Glutamatergic neuron (in vitro differentiated cells): ENCODE measurements around the gene NEURL4. TPM values are rescaled to one million over a fixed set of nuclear protein-coding genes. Genes with fewer than 3 reads are reported as not detected.
A peak's percentile ranks its signal among the peaks of the same experiment; 100 is the strongest.

Experiments
- DNase-seq: peaks from one replicate; pipeline ENCODE4 v3.0.0; 2022
- H3K27ac Mint-ChIP-seq: one replicate; pipeline ENCODE4 v1.8.0; 2020; ENCODE audit warnings: mild to moderate bottlenecking, mixed read lengths, inconsistent platforms; ENCODE audit not compliant: unreplicated experiment
- H3K27me3 Mint-ChIP-seq: one replicate; pipeline ENCODE4 v1.8.0; 2020; ENCODE audit warnings: mild to moderate bottlenecking, moderate library complexity, mixed read lengths, inconsistent platforms; ENCODE audit not compliant: unreplicated experiment
- H3K36me3 Mint-ChIP-seq: one replicate; pipeline ENCODE4 v1.8.0; 2020; ENCODE audit warnings: mild to moderate bottlenecking, mixed read lengths, inconsistent platforms; ENCODE audit not compliant: unreplicated experiment
- H3K4me1 Mint-ChIP-seq: one replicate; pipeline ENCODE4 v1.8.0; 2020; ENCODE audit warnings: mild to moderate bottlenecking, low read depth, mixed read lengths, inconsistent platforms; ENCODE audit not compliant: unreplicated experiment
- H3K4me3 Mint-ChIP-seq: one replicate; pipeline ENCODE4 v1.8.0; 2020; ENCODE audit warnings: mild to moderate bottlenecking, mixed read lengths, inconsistent platforms; ENCODE audit not compliant: unreplicated experiment
- H3K9me3 Mint-ChIP-seq: one replicate; pipeline ENCODE4 v1.8.0; 2020; ENCODE audit warnings: mild to moderate bottlenecking, moderate library complexity, mixed read lengths, inconsistent platforms; ENCODE audit not compliant: unreplicated experiment
- total RNA-seq: library from RNA; stranded (reverse); fragmentation: NEBNext Ultra II Directional; extraction: Animal tissue kit (Norgen Biotek cat#: 25700); gene quantifications from one replicate; pipeline ENCODE4 v1.2.1, GENCODE V29; 2021; ENCODE audit not compliant: unreplicated experiment
- TF ChIP-seq, protein P1 (sequence below): fragments of 200-600 bp; sonication (generic); IDR thresholded peaks from one replicate; pipeline ENCODE4 v1.5.0; 2021; ENCODE audit not compliant: partially characterized antibody, unreplicated experiment

NEURL4 gene
- total RNA-seq, 1 donor from 2014 or later: 97.6 TPM

DNA sequence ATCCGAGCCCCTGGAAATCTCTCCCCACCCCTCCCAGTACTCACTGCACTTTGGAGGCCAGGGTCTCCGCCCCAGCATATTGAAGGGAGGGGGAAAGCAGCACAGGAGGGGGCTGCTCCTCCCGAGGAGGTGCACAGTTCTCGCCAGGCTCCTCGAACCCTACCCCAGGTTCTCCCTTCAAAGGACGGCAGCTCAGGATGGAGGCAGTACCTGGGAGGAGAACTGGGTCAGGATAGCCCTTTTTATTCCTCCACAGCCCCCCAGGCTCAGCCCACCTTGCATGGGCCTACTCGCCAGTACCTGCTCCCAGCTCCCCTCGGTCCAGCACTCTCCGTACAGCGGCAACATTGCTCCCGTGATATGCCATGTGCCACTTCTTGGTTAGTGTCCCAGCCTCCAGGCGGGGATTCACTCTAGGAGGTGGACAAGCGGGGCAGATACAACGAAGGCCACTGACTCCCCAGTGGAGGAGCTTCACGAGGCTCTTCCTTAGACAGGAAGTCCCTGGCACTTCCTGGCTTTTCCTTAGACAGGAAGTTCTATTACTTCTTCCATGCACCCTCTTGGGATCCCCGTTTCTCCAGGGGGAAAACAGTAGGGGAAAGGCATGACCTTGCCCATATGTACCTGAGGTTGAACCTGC is 11.9 kb downstream of the NEURL4 start:
- no peak overlapping the region for H3K4me3 Mint-ChIP-seq
- H3K9me3 Mint-ChIP-seq: peaks cover 10% of the 10 kb centered on the region
- peaks cover 8% of the 10 kb centered on the region for H3K27me3 Mint-ChIP-seq
- H3K4me1 Mint-ChIP-seq: peaks cover 9% of the 10 kb centered on the region
- TF ChIP-seq, protein P1, sequence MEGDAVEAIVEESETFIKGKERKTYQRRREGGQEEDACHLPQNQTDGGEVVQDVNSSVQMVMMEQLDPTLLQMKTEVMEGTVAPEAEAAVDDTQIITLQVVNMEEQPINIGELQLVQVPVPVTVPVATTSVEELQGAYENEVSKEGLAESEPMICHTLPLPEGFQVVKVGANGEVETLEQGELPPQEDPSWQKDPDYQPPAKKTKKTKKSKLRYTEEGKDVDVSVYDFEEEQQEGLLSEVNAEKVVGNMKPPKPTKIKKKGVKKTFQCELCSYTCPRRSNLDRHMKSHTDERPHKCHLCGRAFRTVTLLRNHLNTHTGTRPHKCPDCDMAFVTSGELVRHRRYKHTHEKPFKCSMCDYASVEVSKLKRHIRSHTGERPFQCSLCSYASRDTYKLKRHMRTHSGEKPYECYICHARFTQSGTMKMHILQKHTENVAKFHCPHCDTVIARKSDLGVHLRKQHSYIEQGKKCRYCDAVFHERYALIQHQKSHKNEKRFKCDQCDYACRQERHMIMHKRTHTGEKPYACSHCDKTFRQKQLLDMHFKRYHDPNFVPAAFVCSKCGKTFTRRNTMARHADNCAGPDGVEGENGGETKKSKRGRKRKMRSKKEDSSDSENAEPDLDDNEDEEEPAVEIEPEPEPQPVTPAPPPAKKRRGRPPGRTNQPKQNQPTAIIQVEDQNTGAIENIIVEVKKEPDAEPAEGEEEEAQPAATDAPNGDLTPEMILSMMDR: no peak
- DNase-seq: no peak
- no peaks in the 10 kb centered on the region for H3K36me3 Mint-ChIP-seq
- no peak overlapping the region for H3K27ac Mint-ChIP-seq

DNA sequence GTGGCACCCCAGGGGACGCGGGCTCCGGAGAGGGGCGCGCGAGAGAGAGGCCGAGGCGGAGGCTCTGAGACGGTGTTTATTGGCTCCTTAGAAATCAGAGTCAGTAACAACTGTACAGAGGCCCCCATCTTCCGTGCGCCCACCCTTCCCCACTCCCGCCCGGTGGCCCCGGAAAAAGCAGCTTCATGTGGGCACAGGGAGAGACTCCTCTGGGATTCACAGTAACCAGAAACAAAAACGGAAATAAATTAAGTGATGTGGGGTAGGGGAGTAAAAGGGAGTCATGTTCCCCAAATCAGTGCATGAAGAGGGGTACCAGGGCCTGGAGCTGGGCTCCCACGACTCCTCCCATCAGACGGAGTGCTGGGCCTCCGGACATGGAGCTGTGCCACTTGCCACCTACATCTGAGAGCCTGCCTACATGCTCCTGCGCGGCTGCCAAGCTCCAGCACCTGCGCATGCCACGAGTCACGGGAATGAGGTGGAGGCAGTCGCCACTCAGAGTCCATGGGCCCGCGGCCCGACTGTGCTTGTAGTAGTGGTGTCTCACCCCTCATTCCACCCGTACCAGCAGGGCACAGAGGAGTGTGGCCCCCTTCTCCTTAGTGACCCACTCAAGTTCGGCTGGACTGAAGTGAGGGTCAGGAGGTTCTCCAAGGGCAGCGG is 13.4 kb downstream of the NEURL4 start:
- Mint-ChIP-seq H3K9me3 (peaks cover 10% of the 10 kb centered on the region), H3K27ac (peak overlapping the region; percentile 52), H3K36me3 (peaks cover 3% of the 10 kb centered on the region), H3K4me3 (peak overlapping the region; percentile 81), H3K4me1 (peaks cover 9% of the 10 kb centered on the region), H3K27me3 (peaks cover 6% of the 10 kb centered on the region)
- TF ChIP-seq, protein P1: no peak
- DNase-seq: no peak

DNA sequence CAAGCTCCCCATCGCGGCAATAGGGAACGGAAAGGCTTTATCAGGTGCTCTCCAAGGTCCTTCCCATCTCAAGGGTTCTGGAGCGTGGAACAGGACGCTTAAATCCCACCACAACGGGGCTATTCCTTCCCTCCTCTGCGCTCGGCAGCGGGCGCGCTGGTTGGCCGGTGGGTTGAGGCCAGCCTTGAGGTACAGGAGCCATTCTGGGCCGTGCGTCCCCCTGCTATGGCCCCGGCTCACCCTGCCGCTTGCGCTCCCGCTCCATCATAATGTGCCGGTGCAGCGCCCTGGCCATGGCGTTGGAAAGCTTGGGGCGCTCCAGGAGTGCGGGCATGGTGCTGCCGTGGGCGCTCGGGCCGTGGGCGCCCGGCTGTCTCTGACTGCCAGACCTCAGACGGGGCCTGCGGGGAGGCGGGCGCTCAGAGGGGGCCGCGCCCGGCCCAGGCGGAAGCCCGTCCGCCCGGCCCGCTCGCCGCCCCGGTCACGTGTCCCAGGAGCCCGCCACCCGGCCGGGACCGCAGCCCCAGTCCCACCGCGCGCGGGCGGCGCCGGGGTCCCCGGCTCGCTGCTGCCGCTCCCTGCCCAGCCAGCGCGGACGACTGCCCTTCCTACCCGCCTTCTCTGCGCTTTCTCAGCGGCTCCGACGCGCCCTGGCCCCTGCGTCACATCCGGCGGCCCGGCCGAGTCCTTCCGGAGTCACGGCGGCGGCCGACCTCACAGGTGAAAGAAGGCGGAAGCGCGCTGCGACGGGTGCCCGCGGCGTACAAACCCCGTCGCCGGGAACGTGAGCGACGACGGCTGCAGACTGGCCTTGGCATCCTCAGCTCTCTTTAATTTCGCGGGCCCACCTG is 14.2 kb downstream of the NEURL4 start, which contains the start of gene GPS2:
GPS2 (minus strand) TSS at position 642 of the 851 bp plus-strand sequence; CDS start at position 334, 308 bp downstream.
- Mint-ChIP-seq H3K9me3 (peaks cover 16% of the 10 kb centered on the region), H3K4me1 (peaks cover 16% of the 10 kb centered on the region), H3K27ac (peak within 1 kb of the TSS; percentile 72), H3K4me3 (peak within 1 kb of the TSS; percentile 89), H3K36me3 (peaks cover 10% of the 10 kb centered on the region), H3K27me3 (peaks cover 9% of the 10 kb centered on the region)
- DNase-seq: peak; percentile 94
- TF ChIP-seq, protein P1: no peak

- TF ChIP-seq, protein P1: no peak
- Mint-ChIP-seq H3K36me3 (peaks cover 10% of the 10 kb centered on the region), H3K4me1 (peaks cover 20% of the 10 kb centered on the region), H3K27ac (peak overlapping the region; percentile 72), H3K27me3 (peaks cover 9% of the 10 kb centered on the region), H3K9me3 (peaks cover 19% of the 10 kb centered on the region), H3K4me3 (peak overlapping the region; percentile 89)
- no peak for DNase-seq
Measured at GRCh38 chr17:7313890-7314718, 15.0 kb downstream of the NEURL4 start.
